AG09319 (cell line): ENCODE measurements around the gene SYK.
A peak's percentile ranks its signal among the peaks of the same experiment; 100 is the strongest.

Experiments used
- DNase-seq: peaks from one replicate; pipeline ENCODE4 v3.0.0-alpha.2; 2010; ENCODE audit warnings: low read depth; ENCODE audit errors: extremely low read depth
- TF ChIP-seq, protein P1 (sequence below): IDR thresholded peaks from 2 replicates; pipeline ENCODE4 v1.5.1; 2011; ENCODE audit warnings: low read depth, mild to moderate bottlenecking, inconsistent platforms, low read length, moderate library complexity

SYK gene

DNA sequence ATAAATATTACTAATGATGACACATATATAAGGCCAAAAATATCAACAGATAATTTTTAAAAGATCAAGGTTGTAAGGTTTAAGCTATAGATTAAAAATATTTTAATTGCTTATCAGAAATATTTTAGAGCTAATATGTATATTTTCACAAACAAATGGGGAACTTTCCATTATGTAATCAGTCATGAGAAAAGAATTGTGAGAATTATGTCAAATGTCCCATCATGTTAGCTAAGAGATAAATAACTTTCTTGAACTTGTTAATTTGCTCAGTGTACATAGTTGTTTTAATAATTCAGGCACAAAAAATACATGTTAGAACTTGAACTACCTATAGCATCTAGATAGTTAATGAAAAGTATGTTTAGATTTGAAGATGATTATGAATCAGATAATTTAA is 67.7 kb downstream of the SYK start:
- TF ChIP-seq, protein P1, sequence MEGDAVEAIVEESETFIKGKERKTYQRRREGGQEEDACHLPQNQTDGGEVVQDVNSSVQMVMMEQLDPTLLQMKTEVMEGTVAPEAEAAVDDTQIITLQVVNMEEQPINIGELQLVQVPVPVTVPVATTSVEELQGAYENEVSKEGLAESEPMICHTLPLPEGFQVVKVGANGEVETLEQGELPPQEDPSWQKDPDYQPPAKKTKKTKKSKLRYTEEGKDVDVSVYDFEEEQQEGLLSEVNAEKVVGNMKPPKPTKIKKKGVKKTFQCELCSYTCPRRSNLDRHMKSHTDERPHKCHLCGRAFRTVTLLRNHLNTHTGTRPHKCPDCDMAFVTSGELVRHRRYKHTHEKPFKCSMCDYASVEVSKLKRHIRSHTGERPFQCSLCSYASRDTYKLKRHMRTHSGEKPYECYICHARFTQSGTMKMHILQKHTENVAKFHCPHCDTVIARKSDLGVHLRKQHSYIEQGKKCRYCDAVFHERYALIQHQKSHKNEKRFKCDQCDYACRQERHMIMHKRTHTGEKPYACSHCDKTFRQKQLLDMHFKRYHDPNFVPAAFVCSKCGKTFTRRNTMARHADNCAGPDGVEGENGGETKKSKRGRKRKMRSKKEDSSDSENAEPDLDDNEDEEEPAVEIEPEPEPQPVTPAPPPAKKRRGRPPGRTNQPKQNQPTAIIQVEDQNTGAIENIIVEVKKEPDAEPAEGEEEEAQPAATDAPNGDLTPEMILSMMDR: no peak
- no peak for DNase-seq

DNA sequence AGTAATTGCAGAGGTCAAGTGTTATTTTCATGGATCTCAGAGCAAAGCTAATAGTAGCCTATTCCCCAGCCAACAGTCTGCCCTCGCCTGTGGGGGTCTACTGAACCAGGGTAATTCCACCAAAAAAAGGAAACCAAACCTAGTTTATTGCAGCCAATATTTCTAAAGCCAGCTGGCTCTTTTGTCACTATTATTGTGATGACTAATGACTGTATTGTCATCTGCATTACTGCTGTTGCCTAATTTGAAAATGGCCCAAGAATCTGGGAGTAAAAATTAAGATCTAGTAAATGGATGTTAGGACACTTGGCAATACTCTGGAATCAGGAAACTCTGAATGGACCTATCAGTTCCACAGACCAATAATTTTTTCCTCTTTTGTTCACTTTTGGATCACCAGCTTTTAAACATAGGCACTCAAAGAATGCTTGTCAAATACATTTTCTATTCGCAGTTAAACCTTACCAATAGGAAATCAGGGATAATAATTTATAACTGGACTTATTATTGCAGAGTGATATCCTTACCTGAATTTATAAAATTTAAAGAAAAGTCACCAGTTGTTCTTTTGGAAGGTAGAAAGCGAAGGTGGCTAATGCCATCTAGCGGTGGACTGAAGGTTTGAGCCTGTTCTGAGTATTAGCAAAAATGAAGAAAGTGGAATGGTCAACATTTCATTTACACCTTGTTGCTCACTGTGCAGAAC is 69.2 kb downstream of the SYK start:
- DNase-seq: peak; percentile 8
- TF ChIP-seq, protein P1: peak; percentile 91

DNA sequence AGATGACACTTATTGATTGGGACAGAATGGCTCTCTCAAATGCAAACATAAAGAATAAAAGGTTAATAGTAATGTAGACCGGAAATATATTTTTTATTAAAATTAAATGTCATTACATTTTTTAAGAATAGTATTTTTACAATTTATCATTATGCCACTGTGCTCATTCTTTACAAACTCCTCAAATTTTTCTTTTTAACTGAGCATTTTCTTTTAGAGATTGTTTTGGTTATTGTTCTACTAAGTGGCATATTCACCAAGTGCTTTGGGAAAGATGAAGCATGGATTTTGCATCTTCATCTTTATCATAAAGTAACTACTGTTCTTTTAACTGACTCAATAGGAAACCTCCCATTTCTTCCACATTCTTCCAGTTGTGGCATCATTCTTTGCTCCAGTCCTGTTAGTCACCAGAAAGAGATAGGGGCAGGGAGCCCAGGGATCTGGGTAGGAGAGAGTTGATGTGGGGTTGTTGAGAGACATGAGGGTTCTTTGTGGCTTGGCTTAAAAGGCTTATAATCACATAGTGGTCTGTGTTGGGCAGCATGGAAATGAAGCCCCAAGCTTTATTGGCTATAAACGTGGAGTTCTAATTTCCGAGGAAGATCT is 69.8 kb downstream of the SYK start:
- TF ChIP-seq, protein P1: no peak
- DNase-seq: no peak

DNA sequence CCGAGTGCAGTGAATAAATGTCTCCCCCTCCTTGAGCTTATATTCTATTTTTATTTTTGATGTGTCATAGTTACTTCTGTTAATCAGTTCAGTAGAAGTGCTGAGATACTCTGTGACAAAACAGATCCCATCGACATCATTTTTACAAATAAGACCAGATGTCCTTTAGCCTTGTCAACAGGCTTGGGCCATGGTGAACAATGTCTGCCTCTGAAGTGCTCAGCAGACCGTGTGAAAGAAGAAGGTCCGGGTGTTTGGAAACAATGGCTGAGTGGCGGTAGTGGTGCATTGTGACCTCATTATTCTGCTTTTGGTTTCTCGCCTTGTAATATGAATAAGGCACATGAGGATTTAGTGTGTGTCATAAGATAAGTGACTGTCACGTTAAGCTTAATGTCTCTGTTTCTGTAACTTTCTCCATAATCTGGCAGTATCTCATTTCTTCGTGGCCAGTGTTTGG is 71.2 kb downstream of the SYK start:
- no peak for DNase-seq
- TF ChIP-seq, protein P1: no peak

DNA sequence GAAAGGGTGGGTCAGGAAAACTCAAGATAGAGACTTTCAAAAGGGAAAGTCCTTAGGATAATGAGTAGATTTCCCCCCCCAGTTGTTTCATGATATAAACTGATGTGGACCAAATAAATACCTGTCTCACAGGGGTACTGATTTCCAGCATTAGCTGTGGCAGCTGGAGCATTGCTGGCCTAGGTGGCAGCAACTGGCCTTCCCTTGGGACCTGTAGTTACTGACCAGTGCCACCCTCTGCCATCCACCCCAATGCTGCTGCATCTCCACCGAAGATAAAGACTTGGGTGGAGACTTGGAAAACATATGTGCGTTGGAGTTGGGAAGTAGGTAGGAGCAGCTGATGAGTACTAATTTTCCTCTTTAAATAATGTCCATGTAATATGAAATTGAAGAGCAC is 71.8 kb downstream of the SYK start:
- no peak for DNase-seq
- TF ChIP-seq, protein P1: no peak

DNA sequence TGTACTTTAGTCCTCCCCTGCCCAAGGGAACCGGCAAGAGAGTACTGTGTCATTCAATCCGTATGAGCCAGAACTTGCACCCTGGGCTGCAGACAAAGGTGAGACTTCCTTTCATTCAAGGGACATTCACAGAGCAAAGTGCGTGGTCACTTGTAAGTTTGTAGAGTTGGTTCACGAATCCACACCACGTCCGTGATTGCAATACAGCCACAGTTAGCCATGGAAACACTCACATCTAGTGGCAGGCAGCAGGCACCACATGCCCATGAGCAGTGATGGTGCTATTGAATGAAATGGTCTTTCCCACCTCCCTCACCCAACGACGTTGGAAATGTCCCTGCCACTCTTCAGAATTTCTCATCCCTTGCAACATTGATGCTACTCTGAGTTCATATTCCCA is 72.6 kb downstream of the SYK start:
- DNase-seq: no peak
- TF ChIP-seq, protein P1: no peak

DNA sequence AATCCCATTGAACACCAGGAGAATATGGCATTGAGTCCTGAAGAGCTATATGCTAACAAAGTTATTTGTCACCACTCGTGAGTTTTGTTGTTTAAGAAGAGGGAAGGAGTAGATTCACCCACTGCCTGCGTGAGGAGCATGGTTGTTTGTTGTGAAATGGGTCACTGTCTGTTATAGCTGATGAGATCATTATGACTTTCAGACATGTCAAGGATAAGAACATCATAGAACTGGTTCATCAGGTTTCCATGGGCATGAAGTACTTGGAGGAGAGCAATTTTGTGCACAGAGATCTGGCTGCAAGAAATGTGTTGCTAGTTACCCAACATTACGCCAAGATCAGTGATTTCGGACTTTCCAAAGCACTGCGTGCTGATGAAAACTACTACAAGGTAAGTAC is 76.9 kb downstream of the SYK start:
- TF ChIP-seq, protein P1: no peak
- DNase-seq: no peak
